ENCODE measurements around the gene PARD6G.
A peak's percentile ranks its signal among the peaks of the same experiment; 100 is the strongest.

The PARD6G gene

GRCh38 chr18:80147418-80148325 is 99.6 kb downstream of the PARD6G start:
- FAIRE-seq (no peak), DNase-seq (ENCODE audit: low spot score) (no peak)

GRCh38 chr18:80147037-80147417 is 100.3 kb downstream of the PARD6G start:
- DNase-seq (ENCODE audit: low spot score) (no peak), FAIRE-seq (no peak)

GRCh38 chr18:80145196-80145804 is 102.0 kb downstream of the PARD6G start:
- FAIRE-seq (no peak), DNase-seq (ENCODE audit: low spot score) (no peak)

- FAIRE-seq, result no peak
- DNase-seq (ENCODE audit: low spot score), result no peak
Measured at GRCh38 chr18:80143881-80144280, 103.4 kb downstream of the PARD6G start.

- DNase-seq (ENCODE audit: low spot score) (no peak), FAIRE-seq (peak; percentile 79)
Measured at GRCh38 chr18:80140455-80140985, 106.8 kb downstream of the PARD6G start.

- FAIRE-seq (peak; percentile 86), DNase-seq (ENCODE audit: low spot score) (no peak)
Measured at GRCh38 chr18:80137976-80138375, 109.3 kb downstream of the PARD6G start.

GRCh38 chr18:80137137-80137536 is 110.2 kb downstream of the PARD6G start:
- DNase-seq (ENCODE audit: low spot score) (no peak), FAIRE-seq (peak; percentile 79)

GRCh38 chr18:80136679-80137078 is 110.6 kb downstream of the PARD6G start:
- FAIRE-seq, result no peak
- no peak for DNase-seq (ENCODE audit: low spot score)

- DNase-seq (ENCODE audit: low spot score) (no peak), FAIRE-seq (no peak)
Measured at GRCh38 chr18:80135136-80135535, 112.2 kb downstream of the PARD6G start.

GRCh38 chr18:80133124-80133523 is 114.2 kb downstream of the PARD6G start:
- no peak for DNase-seq (ENCODE audit: low spot score)
- peak; percentile 42 for FAIRE-seq

GRCh38 chr18:80132180-80132812 is 115.0 kb downstream of the PARD6G start:
- no peak for FAIRE-seq
- DNase-seq (ENCODE audit: low spot score), result no peak

GRCh38 chr18:80130555-80130954 is 116.8 kb downstream of the PARD6G start:
- FAIRE-seq, result no peak

GRCh38 chr18:80129672-80130367 is 117.5 kb downstream of the PARD6G start:
- DNase-seq (ENCODE audit: low spot score), result no peak
- FAIRE-seq, result peak; percentile 46

More at GRCh38 chr18:80130555-80130954, 116.8 kb downstream of the PARD6G start:
- DNase-seq (ENCODE audit: low spot score), result no peak

- DNase-seq (ENCODE audit: low spot score), result no peak
- no peak for FAIRE-seq
Measured at GRCh38 chr18:80127635-80128034, 119.7 kb downstream of the PARD6G start.

GRCh38 chr18:80126797-80127196 is 120.5 kb downstream of the PARD6G start:
- FAIRE-seq (no peak), DNase-seq (ENCODE audit: low spot score) (no peak)

- FAIRE-seq (no peak), DNase-seq (ENCODE audit: low spot score) (no peak)
Measured at GRCh38 chr18:80124131-80124530, 123.2 kb downstream of the PARD6G start.

- FAIRE-seq, result peak; percentile 71
- no peak for DNase-seq (ENCODE audit: low spot score)
Measured at GRCh38 chr18:80120932-80121331, 126.4 kb downstream of the PARD6G start.

- no peak for DNase-seq (ENCODE audit: low spot score)
- no peak for FAIRE-seq
Measured at GRCh38 chr18:80119111-80119510, 128.2 kb downstream of the PARD6G start.

- DNase-seq (ENCODE audit: low spot score) (no peak), FAIRE-seq (peak; percentile 81)
Measured at GRCh38 chr18:80115035-80115434, 132.3 kb downstream of the PARD6G start.

- no peak for DNase-seq (ENCODE audit: low spot score)
- no peak for FAIRE-seq
Measured at GRCh38 chr18:80112624-80113248, 134.6 kb downstream of the PARD6G start.

GRCh38 chr18:80109676-80110078 is 137.6 kb downstream of the PARD6G start:
- FAIRE-seq (peak; percentile 75), DNase-seq (ENCODE audit: low spot score) (peak; percentile 91)
